K562 (cell line): ENCODE measurements around the gene GRB2. TPM values are rescaled to one million over a fixed set of nuclear protein-coding genes. Genes with fewer than 3 reads are reported as not detected.

Experiments
- BMI1 ChIP-seq: fragments of 150-350 bp; IDR thresholded peaks from 2 replicates; pipeline ENCODE4 v1.6.1; 2014; ENCODE audit warnings: low read length
- CBX5 ChIP-seq: IDR thresholded peaks from 2 replicates; pipeline ENCODE4 v1.6.1; 2014; ENCODE audit warnings: low read depth, borderline replicate concordance
- CHD4 ChIP-seq: fragments of 200-600 bp; sonication (generic); IDR thresholded peaks from 3 replicates; pipeline ENCODE4 v1.6.1; 2012; ENCODE audit warnings: low read depth, mild to moderate bottlenecking, mixed read lengths, low read length, inconsistent platforms; ENCODE audit not compliant: insufficient read depth, insufficient replicate concordance, poor library complexity, severe bottlenecking
- ETV6 ChIP-seq, 3 experiments: fragments of 150-350 bp in 1 of 3; sonication (generic) in 1 of 3; formaldehyde crosslinking in 1 of 3; IDR thresholded peaks; 2 replicates each; pipeline versions ENCODE4 v1.6.1 to v1.8.0; 2014 to 2022; ENCODE audit warnings: borderline replicate concordance in 2 of 3, low read depth in 2 of 3, antibody characterized with exemption in 1 of 3, low read length in 1 of 3, mild to moderate bottlenecking in 1 of 3, missing genetic modification reagents in 1 of 3
- JUN ChIP-seq, 2 experiments: sonication (generic) in 1 of 2; formaldehyde crosslinking in 1 of 2; IDR thresholded peaks; 2 replicates each; pipeline versions ENCODE4 v1.6.1 to v1.8.0; 2012 to 2022; ENCODE audit warnings: borderline replicate concordance in 2 of 2, mild to moderate bottlenecking in 2 of 2, improper control_type of control experiment in 1 of 2, low read depth in 1 of 2, low read length in 1 of 2, missing genetic modification reagents in 1 of 2
- KLF6 ChIP-seq: fragments of 250-450 bp; sonication (Bioruptor Pico); IDR thresholded peaks from 2 replicates; pipeline ENCODE4 v1.4.0; 2020; ENCODE audit warnings: mild to moderate bottlenecking, moderate library complexity, borderline replicate concordance
- PCBP2 ChIP-seq: fragments of 200-400 bp; formaldehyde crosslinking; IDR thresholded peaks from 2 replicates; pipeline ENCODE4 v1.6.1; 2018; ENCODE audit warnings: low read length, low read depth, mild to moderate bottlenecking, moderate library complexity; ENCODE audit not compliant: poor library complexity, severe bottlenecking
- SMARCA4 ChIP-seq: fragments of 450-650 bp; IDR thresholded peaks from 2 replicates; pipeline ENCODE4 v1.6.1; 2016
- SRSF1 ChIP-seq: fragments of 200-400 bp; formaldehyde crosslinking; IDR thresholded peaks from 2 replicates; pipeline ENCODE4 v1.6.1; 2017; ENCODE audit warnings: mild to moderate bottlenecking, low read depth, low read length, moderate library complexity
- TCFL5 ChIP-seq: fragments of 250-450 bp; sonication (Bioruptor Pico); conservative IDR thresholded peaks from 2 replicates; pipeline ENCODE4 v1.6.1; 2021; ENCODE audit warnings: mild to moderate bottlenecking, moderate library complexity, matching md5 sums
- TFAP4 ChIP-seq: sonication (generic); formaldehyde crosslinking; IDR thresholded peaks from 2 replicates; pipeline ENCODE4 v1.8.0; 2022; ENCODE audit warnings: missing genetic modification reagents, mild to moderate bottlenecking, moderate library complexity, borderline replicate concordance
- ZNF395 ChIP-seq: fragments of 200-800 bp; sonication (Bioruptor generic); IDR thresholded peaks from 2 replicates; pipeline ENCODE4 v1.6.1; 2017; ENCODE audit warnings: missing genetic modification characterization, missing compliant biosample characterization
- ZNF77 ChIP-seq: fragments of 250-450 bp; sonication (Bioruptor Pico); IDR thresholded peaks from 2 replicates; pipeline ENCODE4 v1.5.0; 2020
- polyA plus RNA-seq, 8 experiments: library from polyadenylated mRNA; depleted of rRNA in 4 of 8; stranded (reverse) in 5 of 8; unstranded in 3 of 8; fragments of >200 nt; fragmentation: Nextera tagmentation in 2 of 8; fragmentation: Illumina TruSeq in 1 of 8; extraction: Ambion mirVana in 2 of 8; extraction: Trizol in 1 of 8; gene quantifications; 2 replicates each; pipeline versions ENCODE4 v1.2.1 to v1.2.3, GENCODE V29; 2011 to 2014; ENCODE audit warnings: inconsistent platforms in 1 of 8, missing spikeins in 1 of 8
- total RNA-seq, 7 experiments: library from RNA; depleted of rRNA in 6 of 7; stranded (reverse); fragments of >200 nt in 6 of 7; fragmentation: Illumina TruSeq in 2 of 7; extraction: Trizol in 2 of 7; gene quantifications; 2 replicates each; pipeline versions ENCODE4 v1.2.1 to v1.2.3, GENCODE V29; 2011 to 2021; ENCODE audit warnings: low replicate concordance in 1 of 7
- TF ChIP-seq, protein P1 (sequence below): sonication (generic); formaldehyde crosslinking; IDR thresholded peaks from 2 replicates; pipeline ENCODE4 v1.8.1; 2022; ENCODE audit warnings: missing genetic modification reagents
- TF ChIP-seq, protein P2 (sequence below), 2 experiments: IDR thresholded peaks; 2 replicates each; pipeline ENCODE4 v1.6.1; 2011; ENCODE audit warnings: borderline replicate concordance in 1 of 2, control low read depth in 1 of 2, low read depth in 1 of 2, low read length in 1 of 2, mild to moderate bottlenecking in 1 of 2, mixed read lengths in 1 of 2, moderate library complexity in 1 of 2; ENCODE audit not compliant: insufficient read depth in 1 of 2, insufficient read length in 1 of 2, poor library complexity in 1 of 2, severe bottlenecking in 1 of 2; ENCODE audit errors: extremely low read depth in 1 of 2
- TF ChIP-seq, protein P3 (sequence below): fragments of 250-450 bp; sonication (Bioruptor Pico); IDR thresholded peaks from 2 replicates; pipeline ENCODE4 v1.5.0; 2021; ENCODE audit warnings: mild to moderate bottlenecking, borderline replicate concordance

The GRB2 gene
- total and polyA plus RNA-seq, 9 of the 15 experiments (the other 6 are each of a cell fraction or from before 2014, with no cell fraction given) = 57.2 to 136 (median 84.8) TPM

- TF ChIP-seq, protein P1, sequence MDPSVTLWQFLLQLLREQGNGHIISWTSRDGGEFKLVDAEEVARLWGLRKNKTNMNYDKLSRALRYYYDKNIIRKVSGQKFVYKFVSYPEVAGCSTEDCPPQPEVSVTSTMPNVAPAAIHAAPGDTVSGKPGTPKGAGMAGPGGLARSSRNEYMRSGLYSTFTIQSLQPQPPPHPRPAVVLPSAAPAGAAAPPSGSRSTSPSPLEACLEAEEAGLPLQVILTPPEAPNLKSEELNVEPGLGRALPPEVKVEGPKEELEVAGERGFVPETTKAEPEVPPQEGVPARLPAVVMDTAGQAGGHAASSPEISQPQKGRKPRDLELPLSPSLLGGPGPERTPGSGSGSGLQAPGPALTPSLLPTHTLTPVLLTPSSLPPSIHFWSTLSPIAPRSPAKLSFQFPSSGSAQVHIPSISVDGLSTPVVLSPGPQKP (CRISPR knock-in tag) = no peak
- TF ChIP-seq ETV6 (IDR thresholded peaks at IDR 0.05; ENCODE audit: borderline replicate concordance in 1 of 2, low read depth in 2 of 2, low read length in 1 of 2) (peak in 1 of 2 experiments; percentile 5; a peak in 1 of 4 replicates), ETV6 (CRISPR knock-in tag; IDR thresholded peaks at IDR 0.05; ENCODE audit: borderline replicate concordance) (no peak), PCBP2 (no peak), TCFL5 (CRISPR knock-in tag) (no peak), BMI1 (no peak), CHD4 (no peak), ZNF77 (CRISPR knock-in tag) (no peak), SMARCA4 (no peak), CBX5 (no peak), JUN (IDR thresholded peaks at IDR 0.05; ENCODE audit: borderline replicate concordance, low read depth, low read length) (0 out of 2 replicates have a peak, but pooled peaks have one; percentile 1), JUN (CRISPR knock-in tag; IDR thresholded peaks at IDR 0.05; ENCODE audit: borderline replicate concordance) (no peak), TFAP4 (CRISPR knock-in tag) (peak; percentile 82), ZNF395 (no peak), SRSF1 (no peak), KLF6 (no peak)
- TF ChIP-seq, protein P2, sequence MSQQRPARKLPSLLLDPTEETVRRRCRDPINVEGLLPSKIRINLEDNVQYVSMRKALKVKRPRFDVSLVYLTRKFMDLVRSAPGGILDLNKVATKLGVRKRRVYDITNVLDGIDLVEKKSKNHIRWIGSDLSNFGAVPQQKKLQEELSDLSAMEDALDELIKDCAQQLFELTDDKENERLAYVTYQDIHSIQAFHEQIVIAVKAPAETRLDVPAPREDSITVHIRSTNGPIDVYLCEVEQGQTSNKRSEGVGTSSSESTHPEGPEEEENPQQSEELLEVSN (IDR thresholded peaks at IDR 0.05; ENCODE audit: borderline replicate concordance in 1 of 2, extremely low read depth in 1 of 2, insufficient read depth in 1 of 2, insufficient read length in 1 of 2, low read depth in 1 of 2, low read length in 1 of 2, poor library complexity in 1 of 2, severe bottlenecking in 1 of 2) = peak in 1 of 2 experiments; percentile 29
- TF ChIP-seq, protein P3, sequence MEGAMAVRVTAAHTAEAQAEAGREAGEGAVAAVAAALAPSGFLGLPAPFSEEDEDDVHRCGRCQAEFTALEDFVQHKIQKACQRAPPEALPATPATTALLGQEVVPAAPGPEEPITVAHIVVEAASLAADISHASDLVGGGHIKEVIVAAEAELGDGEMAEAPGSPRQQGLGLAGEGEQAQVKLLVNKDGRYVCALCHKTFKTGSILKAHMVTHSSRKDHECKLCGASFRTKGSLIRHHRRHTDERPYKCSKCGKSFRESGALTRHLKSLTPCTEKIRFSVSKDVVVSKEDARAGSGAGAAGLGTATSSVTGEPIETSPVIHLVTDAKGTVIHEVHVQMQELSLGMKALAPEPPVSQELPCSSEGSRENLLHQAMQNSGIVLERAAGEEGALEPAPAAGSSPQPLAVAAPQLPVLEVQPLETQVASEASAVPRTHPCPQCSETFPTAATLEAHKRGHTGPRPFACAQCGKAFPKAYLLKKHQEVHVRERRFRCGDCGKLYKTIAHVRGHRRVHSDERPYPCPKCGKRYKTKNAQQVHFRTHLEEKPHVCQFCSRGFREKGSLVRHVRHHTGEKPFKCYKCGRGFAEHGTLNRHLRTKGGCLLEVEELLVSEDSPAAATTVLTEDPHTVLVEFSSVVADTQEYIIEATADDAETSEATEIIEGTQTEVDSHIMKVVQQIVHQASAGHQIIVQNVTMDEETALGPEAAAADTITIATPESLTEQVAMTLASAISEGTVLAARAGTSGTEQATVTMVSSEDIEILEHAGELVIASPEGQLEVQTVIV (CRISPR knock-in tag) = no peak
Measured at GRCh38 chr17:75405365-75406221, at the start of gene GRB2 (continued).
